MCF 10A (cell line): ENCODE results near the gene CLEC11A. TPM values are rescaled to one million over a fixed set of nuclear protein-coding genes. Genes with fewer than 3 reads are reported as not detected.
"Not testable (repeated sequence)": the region's sequence is repeated elsewhere in the genome, so short reads cannot be mapped to it uniquely, and the experiment has no call there.

ENCODE experiments used
- BruUV-seq: library from RNA; stranded (reverse); fragments of 400-500 nt; replicated peaks from 2 replicates; lab custom pipeline; 2021; lab: Mats Ljungman, UMichigan
- CTCF ChIA-PET: fragments of 300-600 bp; sonication (Branson Sonifier 250); formaldehyde crosslinking; extraction: SDS; loops from one replicate; lab custom pipeline; 2021; ENCODE audit warnings: antibody characterized with exemption, inconsistent platforms; lab: Yijun Ruan, JAX
- POLR2A ChIA-PET: fragments of 300-600, 350-650 bp; sonication (Branson Sonifier 250); formaldehyde crosslinking; extraction: SDS; loops from one replicate; lab custom pipeline; 2020; ENCODE audit warnings: antibody characterized with exemption, inconsistent platforms; lab: Yijun Ruan, JAX
- DNase-seq: peaks from one replicate; pipeline ENCODE4 v3.0.0-alpha.2; 2018; ENCODE audit not compliant: unreplicated experiment
- H3K27ac Mint-ChIP-seq: one replicate; pipeline ENCODE4 v1.8.0; 2022; ENCODE audit warnings: mild to moderate bottlenecking, low read depth, mixed read lengths; ENCODE audit not compliant: unreplicated experiment
- H3K27me3 Mint-ChIP-seq: one replicate; pipeline ENCODE4 v1.8.0; 2022; ENCODE audit warnings: mixed read lengths; ENCODE audit not compliant: insufficient read depth, unreplicated experiment
- H3K36me3 Mint-ChIP-seq: one replicate; pipeline ENCODE4 v1.8.0; 2022; ENCODE audit warnings: mild to moderate bottlenecking, moderate library complexity, mixed read lengths; ENCODE audit not compliant: insufficient read depth, unreplicated experiment
- H3K4me1 Mint-ChIP-seq: one replicate; pipeline ENCODE4 v1.8.0; 2022; ENCODE audit warnings: mixed read lengths; ENCODE audit not compliant: insufficient read depth, unreplicated experiment
- H3K4me3 Mint-ChIP-seq: one replicate; pipeline ENCODE4 v1.8.0; 2022; ENCODE audit warnings: mild to moderate bottlenecking, moderate library complexity, mixed read lengths; ENCODE audit not compliant: unreplicated experiment
- H3K9me3 Mint-ChIP-seq: one replicate; pipeline ENCODE4 v1.8.0; 2022; ENCODE audit warnings: mixed read lengths; ENCODE audit not compliant: unreplicated experiment
- CTCF ChIP-seq: fragments of 200-600 bp; IDR thresholded peaks from one replicate; pipeline ENCODE4 v1.8.0; 2022; ENCODE audit warnings: antibody characterized with exemption, mild to moderate bottlenecking; ENCODE audit not compliant: unreplicated experiment
- intact Hi-C: fragments of 100-400 bp; cut with micrococcal nuclease; formaldehyde crosslinking; loops from 2 replicates; pipeline ENCODE4 v1.14.1; 2022
- total RNA-seq: library from RNA; stranded (reverse); gene quantifications from 2 replicates; pipeline ENCODE4 v1.2.3, GENCODE V29; 2022

The CLEC11A gene
- total RNA-seq, 1 experiment from 2014 or later = 2.4 TPM

- no peak for TF ChIP-seq CTCF
- ChIA-PET CTCF (no interaction called here), POLR2A (no interaction called here)
- Mint-ChIP-seq H3K36me3 (no peaks in the 10 kb centered on the region), H3K4me3 (no peak overlapping the region), H3K27ac (no peak overlapping the region), H3K27me3 (peaks cover 19% of the 10 kb centered on the region), H3K9me3 (no peaks in the 10 kb centered on the region), H3K4me1 (no peaks in the 10 kb centered on the region)
- intact Hi-C loops = no loop called here
- DNase-seq = no peak
- no TSS peak for BruUV-seq
Observed at GRCh38 chr19:50759886-50760285, 36.7 kb downstream of the CLEC11A start.

- CTCF ChIA-PET = interaction anchor here (1.0 kb wide), 1 partner anchor 56 kb away, joined by 3 read pairs; no protein-coding TSS in a partner anchor
- DNase-seq, H3K27ac Mint-ChIP-seq, BruUV-seq, H3K36me3 Mint-ChIP-seq, H3K9me3 Mint-ChIP-seq, intact Hi-C loops, H3K4me1 Mint-ChIP-seq, POLR2A ChIA-PET, H3K4me3 Mint-ChIP-seq, H3K27me3 Mint-ChIP-seq: not testable (repeated sequence)
Observed at GRCh38 chr19:50761501-50761900, 38.3 kb downstream of the CLEC11A start.

GRCh38 chr19:50763521-50763920 is 40.4 kb downstream of the CLEC11A start:
- H3K4me1 Mint-ChIP-seq, CTCF ChIA-PET, H3K4me3 Mint-ChIP-seq, H3K9me3 Mint-ChIP-seq, H3K27me3 Mint-ChIP-seq, H3K27ac Mint-ChIP-seq, intact Hi-C loops, BruUV-seq, POLR2A ChIA-PET, DNase-seq, H3K36me3 Mint-ChIP-seq: not testable (repeated sequence)

- Mint-ChIP-seq H3K9me3 (no peaks in the 10 kb centered on the region), H3K36me3 (no peaks in the 10 kb centered on the region), H3K4me1 (peaks cover 5% of the 10 kb centered on the region), H3K27ac (no peak overlapping the region), H3K4me3 (no peak overlapping the region), H3K27me3 (no peaks in the 10 kb centered on the region)
- POLR2A ChIA-PET = no interaction called here
- TF ChIP-seq CTCF = no peak
- no TSS peak for BruUV-seq
- DNase-seq = no peak
- CTCF ChIA-PET = interaction anchor here (0.6 to 1.1 kb wide), 3 partner anchors 34 to 396 kb away, joined by 3 read pairs; no protein-coding TSS in a partner anchor
- intact Hi-C loops = no loop called here
Observed at GRCh38 chr19:50764409-50764808, 41.2 kb downstream of the CLEC11A start.

GRCh38 chr19:50766746-50767145 is 43.6 kb downstream of the CLEC11A start:
- H3K4me3 Mint-ChIP-seq, H3K9me3 Mint-ChIP-seq, H3K27ac Mint-ChIP-seq, intact Hi-C loops, H3K4me1 Mint-ChIP-seq, POLR2A ChIA-PET, H3K36me3 Mint-ChIP-seq, BruUV-seq, DNase-seq, H3K27me3 Mint-ChIP-seq: not testable (repeated sequence)
- CTCF ChIA-PET = interaction anchor here (1.1 kb wide), 1 partner anchor 10 kb away, joined by 3 read pairs; no protein-coding TSS in a partner anchor

- CTCF ChIA-PET = interaction anchor here (0.5 to 1.1 kb wide), 2 partner anchors 10 to 241 kb away, joined by 3 read pairs; no protein-coding TSS in a partner anchor
- POLR2A ChIA-PET, BruUV-seq: not testable (repeated sequence)
Observed at GRCh38 chr19:50767263-50767662, 44.1 kb downstream of the CLEC11A start.

More at GRCh38 chr19:50767263-50767662, 44.1 kb downstream of the CLEC11A start:
- H3K27me3 Mint-ChIP-seq, H3K4me1 Mint-ChIP-seq, H3K4me3 Mint-ChIP-seq, DNase-seq, intact Hi-C loops, H3K27ac Mint-ChIP-seq, H3K9me3 Mint-ChIP-seq, H3K36me3 Mint-ChIP-seq: not testable (repeated sequence)
